GM10266 (cell line): ENCODE measurements around the gene ANTXR1.

Experiments used
- DNase-seq: peaks from one replicate; pipeline ENCODE4 v3.0.0; 2012; ENCODE audit errors: extremely low spot score
- TF ChIP-seq, protein P1 (sequence below): IDR thresholded peaks from 2 replicates; pipeline ENCODE4 v1.5.1; 2012; ENCODE audit warnings: mild to moderate bottlenecking, low read depth; ENCODE audit not compliant: control insufficient read depth, insufficient read depth; ENCODE audit errors: missing control alignments

ANTXR1 gene

DNA sequence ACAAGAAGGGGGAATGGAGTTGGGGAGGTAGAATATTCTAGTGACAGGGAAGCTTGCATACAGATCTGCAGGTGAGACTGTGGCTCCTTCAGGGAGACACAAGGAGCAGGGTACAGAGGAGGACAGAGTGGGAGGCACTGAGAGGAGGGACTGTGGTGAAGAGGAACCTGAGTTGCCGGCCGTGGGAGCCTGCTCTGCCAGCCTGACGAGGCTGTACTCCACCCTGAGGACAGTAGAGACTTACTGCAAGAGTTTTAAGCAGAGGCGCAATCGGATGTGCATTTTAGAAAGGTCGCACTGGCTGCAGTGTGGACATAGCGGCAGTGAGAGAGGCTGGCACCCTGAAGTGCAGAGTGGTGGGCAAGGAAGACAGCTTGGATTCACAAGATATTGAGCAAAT is 188.3 kb downstream of the ANTXR1 start:
- TF ChIP-seq, protein P1, sequence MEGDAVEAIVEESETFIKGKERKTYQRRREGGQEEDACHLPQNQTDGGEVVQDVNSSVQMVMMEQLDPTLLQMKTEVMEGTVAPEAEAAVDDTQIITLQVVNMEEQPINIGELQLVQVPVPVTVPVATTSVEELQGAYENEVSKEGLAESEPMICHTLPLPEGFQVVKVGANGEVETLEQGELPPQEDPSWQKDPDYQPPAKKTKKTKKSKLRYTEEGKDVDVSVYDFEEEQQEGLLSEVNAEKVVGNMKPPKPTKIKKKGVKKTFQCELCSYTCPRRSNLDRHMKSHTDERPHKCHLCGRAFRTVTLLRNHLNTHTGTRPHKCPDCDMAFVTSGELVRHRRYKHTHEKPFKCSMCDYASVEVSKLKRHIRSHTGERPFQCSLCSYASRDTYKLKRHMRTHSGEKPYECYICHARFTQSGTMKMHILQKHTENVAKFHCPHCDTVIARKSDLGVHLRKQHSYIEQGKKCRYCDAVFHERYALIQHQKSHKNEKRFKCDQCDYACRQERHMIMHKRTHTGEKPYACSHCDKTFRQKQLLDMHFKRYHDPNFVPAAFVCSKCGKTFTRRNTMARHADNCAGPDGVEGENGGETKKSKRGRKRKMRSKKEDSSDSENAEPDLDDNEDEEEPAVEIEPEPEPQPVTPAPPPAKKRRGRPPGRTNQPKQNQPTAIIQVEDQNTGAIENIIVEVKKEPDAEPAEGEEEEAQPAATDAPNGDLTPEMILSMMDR: no peak
- DNase-seq: no peak

- TF ChIP-seq, protein P1: no peak
- no peak for DNase-seq
Measured at GRCh38 chr2:69202327-69202726, 189.3 kb downstream of the ANTXR1 start.

DNA sequence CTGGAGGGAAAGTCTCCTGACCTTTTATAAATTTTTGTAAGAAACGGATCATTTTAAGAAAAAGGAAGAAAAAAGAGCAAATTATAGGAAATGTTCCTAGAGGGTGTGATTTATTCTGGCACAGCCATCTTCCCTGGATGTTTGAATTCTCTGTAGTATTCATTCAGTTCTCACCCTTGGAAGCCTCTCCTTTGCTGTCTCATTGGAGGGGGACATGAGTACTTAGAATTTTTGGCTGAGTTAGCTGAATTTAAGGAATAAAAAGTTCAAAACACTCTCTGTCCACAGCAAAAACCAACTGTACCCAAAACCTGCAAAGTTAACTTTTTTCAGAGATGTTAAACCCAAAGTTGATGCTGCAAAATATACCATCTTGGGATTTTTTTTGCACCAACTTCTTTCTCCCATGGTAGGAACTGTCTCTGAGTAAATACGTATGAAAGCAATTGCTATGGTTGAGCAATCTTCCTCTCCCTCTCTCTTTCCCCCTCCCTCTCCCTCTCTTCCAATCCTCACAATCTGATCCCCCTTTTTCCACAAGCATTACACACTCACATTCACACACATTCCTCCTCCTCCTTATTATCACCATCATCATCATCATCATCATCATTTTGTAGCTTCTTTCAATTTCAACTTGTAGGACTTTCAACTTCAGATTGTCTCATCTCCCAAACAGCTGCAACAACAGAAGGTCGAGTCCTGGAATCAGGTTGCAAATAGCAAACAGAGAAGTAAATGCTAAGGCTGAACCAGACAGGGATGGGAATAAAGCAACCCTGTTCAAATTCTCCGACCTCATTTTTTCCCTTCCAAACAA is 190.4 kb downstream of the ANTXR1 start:
- no peak for DNase-seq
- TF ChIP-seq, protein P1: no peak

DNA sequence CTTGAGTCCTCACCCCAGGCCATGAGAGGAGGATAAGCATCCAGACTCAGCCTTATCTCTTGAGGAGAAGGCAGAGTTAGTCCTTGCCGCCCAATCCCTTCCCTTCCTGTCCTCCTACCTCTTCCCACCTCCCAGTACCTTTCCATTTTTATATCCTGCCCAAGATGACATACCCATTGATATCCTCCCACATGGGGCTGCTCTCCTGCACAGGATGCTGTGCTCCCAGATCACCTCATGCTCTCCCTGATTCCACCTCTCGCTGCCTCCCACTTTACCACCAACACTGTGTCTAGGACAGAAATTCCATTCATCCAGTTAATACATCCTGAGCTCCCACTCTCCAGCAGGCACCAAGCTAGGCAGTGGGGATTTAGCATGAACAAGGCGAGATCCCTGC is 191.7 kb downstream of the ANTXR1 start:
- TF ChIP-seq, protein P1: no peak
- DNase-seq: no peak

DNA sequence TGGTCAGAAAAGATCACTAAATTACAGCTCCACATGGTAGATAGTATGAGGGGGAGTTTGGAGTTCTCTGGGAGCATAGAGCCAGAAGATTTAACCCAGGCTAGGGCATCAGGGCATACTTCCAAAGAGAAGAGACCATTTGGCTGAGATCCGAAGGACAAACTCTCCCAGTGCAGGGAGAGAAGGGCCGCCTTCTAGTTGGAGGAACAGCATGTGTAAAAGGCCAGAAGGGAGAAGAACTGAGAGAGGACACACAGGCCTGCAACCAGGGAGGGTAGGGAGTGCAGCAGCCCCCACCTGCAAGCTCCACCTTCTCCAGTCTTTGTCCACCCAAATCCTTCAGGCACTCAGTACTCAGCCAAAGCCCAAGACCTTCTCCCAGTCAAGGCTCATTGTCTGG is 192.1 kb downstream of the ANTXR1 start:
- DNase-seq: no peak
- TF ChIP-seq, protein P1: no peak

DNA sequence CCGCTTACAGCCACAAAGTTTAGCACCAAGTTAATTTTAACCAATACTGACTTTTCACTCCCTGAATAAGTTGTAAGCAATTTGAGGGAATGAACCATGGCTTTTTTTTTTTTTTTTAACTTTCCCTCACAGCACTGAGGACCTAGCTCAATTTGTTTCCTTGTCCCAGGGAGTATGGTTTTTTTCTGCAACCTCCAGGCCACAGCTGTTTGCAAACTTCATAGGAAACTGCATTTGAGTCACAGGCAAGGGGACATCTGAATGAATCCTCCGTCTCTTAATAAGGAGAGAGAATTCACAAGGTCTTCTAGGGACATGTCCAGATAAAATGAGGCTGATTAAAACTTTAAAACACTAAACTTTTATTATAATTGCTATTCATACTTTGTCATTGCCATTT is 192.5 kb downstream of the ANTXR1 start:
- no peak for DNase-seq
- TF ChIP-seq, protein P1: no peak

GRCh38 chr2:69208023-69208595 is 195.1 kb downstream of the ANTXR1 start:
- DNase-seq: no peak
- TF ChIP-seq, protein P1: no peak
